ENCODE data around the gene OSM. TPM values are rescaled to one million over a fixed set of nuclear protein-coding genes. Genes with fewer than 3 reads are reported as not detected.
A peak's percentile ranks its signal among the peaks of the same experiment; 100 is the strongest.

The OSM gene
- polyA plus RNA-seq, 1 of the 3 experiments (the other 2 are of a cell fraction): not detected

GRCh38 chr22:30288419-30289140 is 21.9 kb upstream of the OSM start (continued):
- TF ChIP-seq REST (IDR thresholded peaks at IDR 0.05; ENCODE audit: low read depth, low read length) (no peak), CHD2 (IDR thresholded peaks at IDR 0.05; ENCODE audit: low read length, partially characterized antibody) (no peak), USF2 (IDR thresholded peaks at IDR 0.05; ENCODE audit: borderline replicate concordance, low read depth, low read length) (no peak)

- ChIA-PET POLR2A (interaction anchor here (1.1 to 3.5 kb wide), 2 partner anchors 41 to 99 kb away, joined by 3 to 10 read pairs; partner anchors contain the start of gene RNF215), CTCF (interaction anchor here (0.6 to 12.9 kb wide), 64 partner anchors 8 to 652 kb away, joined by 3 to 228 read pairs (median 5); partner anchors contain the start of genes CCDC157, RNF215, SEC14L2 and SF3A1)
- peaks cover 16 to 30% of the 10 kb centered on the region in 2 experiments; a peak in 2 of 4 replicates for H3K4me1 ChIP-seq (ENCODE audit: control insufficient read depth in 1 of 2, insufficient read depth in 2 of 2, low read depth in 1 of 2, low read length in 1 of 2)
- H3K27ac ChIP-seq (ENCODE audit: low read depth in 2 of 2, low read length in 1 of 2): peak overlapping the region; percentile 53 to 73; a peak in 3 of 4 replicates
- H3K27me3 ChIP-seq (ENCODE audit: insufficient read depth): no peaks in the 10 kb centered on the region
- peak overlapping the region; percentile 2; the same call in 1 of the 2 replicates for H2AFZ ChIP-seq (ENCODE audit: low read depth)
- peak overlapping the region; percentile 95 for H3K4me2 ChIP-seq
- no peaks in the 10 kb centered on the region for H3K9me2 ChIP-seq
- no peaks in the 10 kb centered on the region for H3K79me2 ChIP-seq (ENCODE audit: insufficient read depth)
- DNase-seq: peak; percentile 89
- peaks cover 0 to 13% of the 10 kb centered on the region in 2 experiments for H3K36me3 ChIP-seq (replicated peaks in 1 of 2; ENCODE audit: control insufficient read depth in 1 of 2, insufficient read depth in 2 of 2, low read length in 1 of 2)
- peak overlapping the region; percentile 76; the same call in 1 of the 2 replicates for H3K9ac ChIP-seq
- 33% methylated on average over 5 of the region's 5 CpGs for WGBS (ENCODE audit: low lambda C conversion rate)
- H3F3A ChIP-seq (replicated peaks; ENCODE audit: insufficient read depth): peaks cover 17% of the 10 kb centered on the region
- H4K20me1 ChIP-seq (ENCODE audit: insufficient read depth): peaks cover 4% of the 10 kb centered on the region; the same call in 1 of the 2 replicates
- H3K9me3 ChIP-seq: no peaks in the 10 kb centered on the region
- H3K4me3 ChIP-seq (ENCODE audit: low read depth in 2 of 2, low read length in 1 of 2): peak overlapping the region; percentile 83 to 84
- TF ChIP-seq GABPA (IDR thresholded peaks at IDR 0.05; ENCODE audit: low read depth): no peak
- no peak for TF ChIP-seq TAF1 (IDR thresholded peaks at IDR 0.05; ENCODE audit: borderline replicate concordance, low read depth, low read length)
- no peak for TF ChIP-seq JUND (IDR thresholded peaks at IDR 0.05)
- TF ChIP-seq MEF2A (IDR thresholded peaks at IDR 0.05; ENCODE audit: borderline replicate concordance, low read depth): no peak
- TF ChIP-seq GATA2 (CRISPR knock-in tag; IDR thresholded peaks at IDR 0.05): no peak
- no peak for TF ChIP-seq FOXM1 (IDR thresholded peaks at IDR 0.05; ENCODE audit: low read depth)
- no peak; the same call in 1 of the 2 replicates for TF ChIP-seq MAX (IDR thresholded peaks at IDR 0.05; ENCODE audit: low read depth)
- no peak for TF ChIP-seq EP300 (IDR thresholded peaks at IDR 0.05; ENCODE audit: borderline replicate concordance in 1 of 2, low read depth in 1 of 2, low read length in 1 of 2)
- peak; percentile 50; the same call in 1 of the 2 replicates for TF ChIP-seq POLR2AphosphoS5 (IDR thresholded peaks at IDR 0.05; ENCODE audit: low read depth, low read length)
- TF ChIP-seq SMC3 (IDR thresholded peaks at IDR 0.05; ENCODE audit: low read depth, low read length): peak; percentile 70
- TF ChIP-seq FOSL2 (IDR thresholded peaks at IDR 0.05; ENCODE audit: borderline replicate concordance, low read depth): no peak
- TF ChIP-seq TEAD4 (IDR thresholded peaks at IDR 0.05; ENCODE audit: borderline replicate concordance, insufficient read depth): no peak
- no peak for TF ChIP-seq YY1 (IDR thresholded peaks at IDR 0.05; ENCODE audit: low read depth)
- TF ChIP-seq ZBTB33 (IDR thresholded peaks at IDR 0.05; ENCODE audit: borderline replicate concordance, low read depth): no peak
- no peak for TF ChIP-seq NFIC (IDR thresholded peaks at IDR 0.05; ENCODE audit: borderline replicate concordance)
- TF ChIP-seq SIN3A (IDR thresholded peaks at IDR 0.05; ENCODE audit: borderline replicate concordance, low read depth, low read length): 0 out of 2 replicates have a peak, but pooled peaks have one; percentile 20
- peak; percentile 78 for TF ChIP-seq RAD21 (IDR thresholded peaks at IDR 0.05; ENCODE audit: low read length)
- no peak for TF ChIP-seq EZH2phosphoT487 (IDR thresholded peaks at IDR 0.05; ENCODE audit: borderline replicate concordance, low read depth)
Observed at GRCh38 chr22:30287648-30288418, 21.2 kb upstream of the OSM start.

Measured in SK-N-SH (cell line).